BJ (cell line): Measurements from ENCODE around the gene LMO1. TPM values are rescaled to one million over a fixed set of nuclear protein-coding genes. Genes with fewer than 3 reads are reported as not detected.

Source experiments
- CTCF ChIA-PET: fragments of 350-600 bp; formaldehyde crosslinking; extraction: SDS; loops from one replicate; lab custom pipeline; 2021; ENCODE audit warnings: antibody characterized with exemption, inconsistent platforms; lab: Yijun Ruan, JAX
- POLR2A ChIA-PET: fragments of 300-600 bp; sonication (Branson Sonifier 250); formaldehyde crosslinking; extraction: SDS; loops from one replicate; lab custom pipeline; 2021; ENCODE audit warnings: antibody characterized with exemption; lab: Charles Lee
- DNase-seq: peaks from one replicate; pipeline ENCODE4 v3.0.0-alpha.2; 2011; ENCODE audit warnings: low read depth
- H3K27me3 ChIP-seq: 2 replicates; pipeline ENCODE4 v1.6.0; 2011; ENCODE audit warnings: low read length; ENCODE audit not compliant: control insufficient read depth, insufficient read depth
- H3K36me3 ChIP-seq: 2 replicates; pipeline ENCODE4 v1.5.1; 2011; ENCODE audit warnings: low read length; ENCODE audit not compliant: control insufficient read depth, insufficient read depth
- H3K4me3 ChIP-seq: 2 replicates; pipeline ENCODE4 v1.5.1; 2011; ENCODE audit warnings: low read depth, mild to moderate bottlenecking, control low read depth, low read length
- polyA plus RNA-seq: library from polyadenylated mRNA; depleted of rRNA; stranded (reverse); fragments of >200 nt; gene quantifications from 2 replicates; pipeline ENCODE4 v1.2.3, GENCODE V29; 2011
- TF ChIP-seq, protein P1 (sequence below): IDR thresholded peaks from 2 replicates; pipeline ENCODE4 v1.5.1; 2011; ENCODE audit warnings: low read depth, mild to moderate bottlenecking, control low read depth, inconsistent platforms, low read length, moderate library complexity; ENCODE audit not compliant: insufficient read depth

Gene LMO1
- polyA plus RNA-seq, 1 experiment: not detected

DNA sequence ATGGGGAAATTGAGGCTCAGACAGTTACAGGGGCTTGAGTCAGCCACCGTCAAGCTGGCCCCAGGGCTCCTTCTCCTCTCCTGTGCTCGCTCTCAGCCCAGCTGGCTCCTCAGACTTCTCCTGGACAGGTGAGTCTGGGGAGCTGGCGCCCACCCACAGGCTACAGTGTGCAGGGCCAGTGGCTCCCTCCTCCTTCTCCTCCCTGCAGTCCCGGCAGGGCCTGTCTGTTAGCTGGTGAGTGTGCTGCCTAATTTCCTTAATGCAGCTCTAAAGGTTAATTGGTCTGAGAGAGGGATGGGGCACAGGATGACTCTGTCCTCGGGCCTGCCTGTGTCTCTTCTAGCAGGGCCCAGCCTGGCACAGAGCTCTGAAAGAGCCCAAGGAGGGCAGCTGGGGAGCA, 31.7 kb downstream of the LMO1 start:
- POLR2A ChIA-PET: no interaction called here
- CTCF ChIA-PET: interaction anchor here (0.7 to 3.6 kb wide), 6 partner anchors 8 to 765 kb away, joined by 3 to 17 read pairs (median 3); partner anchors contain the start of gene LMO1
- H3K4me3 ChIP-seq: no peak overlapping the region
- TF ChIP-seq, protein P1, sequence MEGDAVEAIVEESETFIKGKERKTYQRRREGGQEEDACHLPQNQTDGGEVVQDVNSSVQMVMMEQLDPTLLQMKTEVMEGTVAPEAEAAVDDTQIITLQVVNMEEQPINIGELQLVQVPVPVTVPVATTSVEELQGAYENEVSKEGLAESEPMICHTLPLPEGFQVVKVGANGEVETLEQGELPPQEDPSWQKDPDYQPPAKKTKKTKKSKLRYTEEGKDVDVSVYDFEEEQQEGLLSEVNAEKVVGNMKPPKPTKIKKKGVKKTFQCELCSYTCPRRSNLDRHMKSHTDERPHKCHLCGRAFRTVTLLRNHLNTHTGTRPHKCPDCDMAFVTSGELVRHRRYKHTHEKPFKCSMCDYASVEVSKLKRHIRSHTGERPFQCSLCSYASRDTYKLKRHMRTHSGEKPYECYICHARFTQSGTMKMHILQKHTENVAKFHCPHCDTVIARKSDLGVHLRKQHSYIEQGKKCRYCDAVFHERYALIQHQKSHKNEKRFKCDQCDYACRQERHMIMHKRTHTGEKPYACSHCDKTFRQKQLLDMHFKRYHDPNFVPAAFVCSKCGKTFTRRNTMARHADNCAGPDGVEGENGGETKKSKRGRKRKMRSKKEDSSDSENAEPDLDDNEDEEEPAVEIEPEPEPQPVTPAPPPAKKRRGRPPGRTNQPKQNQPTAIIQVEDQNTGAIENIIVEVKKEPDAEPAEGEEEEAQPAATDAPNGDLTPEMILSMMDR: no peak
- DNase-seq: no peak
- no peaks in the 10 kb centered on the region for H3K36me3 ChIP-seq
- H3K27me3 ChIP-seq: peaks cover 2% of the 10 kb centered on the region; the same call in 1 of the 2 replicates

DNA sequence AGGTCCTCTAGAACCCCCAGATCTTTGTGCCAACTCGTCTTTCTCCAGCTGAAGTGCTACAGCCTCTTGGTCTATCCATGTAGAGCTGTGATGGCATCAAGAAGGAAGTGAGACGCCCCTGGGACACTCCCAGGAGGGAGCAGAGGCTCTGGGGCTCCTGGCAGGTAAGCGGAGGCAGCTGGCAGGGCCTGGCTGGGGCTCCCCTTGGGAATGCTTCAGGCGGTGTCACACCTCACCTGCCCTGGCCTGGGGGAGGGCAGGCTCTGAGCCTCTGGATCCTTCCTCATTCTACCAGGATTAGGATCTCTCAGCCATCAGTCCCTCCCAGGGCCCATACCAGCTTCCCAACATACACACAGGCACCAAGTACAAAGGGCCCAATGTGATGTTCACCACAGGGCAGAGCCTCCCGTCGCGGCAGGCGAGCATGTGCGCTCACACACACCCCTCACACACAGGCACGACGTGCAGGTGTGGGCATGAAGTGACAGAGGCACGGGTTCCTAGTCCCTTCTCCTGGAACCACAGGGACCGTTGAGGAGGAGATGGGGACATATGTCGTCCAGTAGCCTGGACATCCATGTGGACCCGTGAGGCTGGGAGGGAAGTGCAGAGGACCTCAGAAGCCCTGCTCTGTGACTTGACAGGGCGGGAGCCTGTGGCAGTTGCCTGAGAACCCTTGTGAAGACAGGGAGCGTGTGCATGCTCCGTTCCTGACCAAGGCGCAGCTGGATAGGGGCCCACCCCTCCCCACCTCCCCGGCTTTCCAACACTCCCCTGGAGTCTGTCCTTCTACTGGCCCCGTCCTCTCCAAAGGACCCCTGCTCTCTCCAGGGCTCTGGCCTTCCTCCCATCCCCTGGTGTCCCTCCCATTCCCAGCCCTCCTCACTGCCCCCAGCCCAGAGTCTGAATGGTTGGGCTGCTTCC, 32.5 kb downstream of the LMO1 start:
- H3K4me3 ChIP-seq: no peak overlapping the region
- no peaks in the 10 kb centered on the region; the same call in 1 of the 2 replicates for H3K27me3 ChIP-seq
- CTCF ChIA-PET: interaction anchor here (1.3 to 5.7 kb wide), 5 partner anchors 11 to 38 kb away, joined by 3 to 39 read pairs (median 5); partner anchors contain the start of gene LMO1
- POLR2A ChIA-PET: no interaction called here
- H3K36me3 ChIP-seq: no peaks in the 10 kb centered on the region
- TF ChIP-seq, protein P1: no peak
- no peak for DNase-seq

GRCh38 chr11:8230178-8230859, 33.4 kb downstream of the LMO1 start:
- TF ChIP-seq, protein P1: no peak
- no peak for DNase-seq
- Histone ChIP-seq H3K4me3 (no peak overlapping the region), H3K27me3 (no peaks in the 10 kb centered on the region; the same call in 1 of the 2 replicates), H3K36me3 (no peaks in the 10 kb centered on the region)
- ChIA-PET POLR2A (no interaction called here), CTCF (interaction anchor here (1.7 to 5.7 kb wide), 3 partner anchors 11 to 38 kb away, joined by 3 to 39 read pairs (median 5); partner anchors contain the start of gene LMO1)

GRCh38 chr11:8229299-8230177, 34.1 kb downstream of the LMO1 start:
- Histone ChIP-seq H3K27me3 (no peaks in the 10 kb centered on the region; the same call in 1 of the 2 replicates), H3K36me3 (no peaks in the 10 kb centered on the region), H3K4me3 (no peak overlapping the region)
- CTCF ChIA-PET: interaction anchor here (1.7 to 5.7 kb wide), 3 partner anchors 10 to 39 kb away, joined by 3 to 39 read pairs (median 5); partner anchors contain the start of gene LMO1
- DNase-seq: no peak
- POLR2A ChIA-PET: no interaction called here
- TF ChIP-seq, protein P1: no peak
